Chondrocyte (in vitro differentiated cells): ENCODE results near the gene FIZ1. TPM values are rescaled to one million over a fixed set of nuclear protein-coding genes. Genes with fewer than 3 reads are reported as not detected.
A peak's percentile ranks its signal among the peaks of the same experiment; 100 is the strongest.

ENCODE experiments used
- DNase-seq: peaks from one replicate; pipeline ENCODE4 v3.0.0; 2021; ENCODE audit warnings: mixed read lengths, low spot score
- H3K27ac Mint-ChIP-seq: one replicate; pipeline ENCODE4 v1.8.0; 2021; ENCODE audit warnings: mild to moderate bottlenecking, moderate library complexity, mixed read lengths; ENCODE audit not compliant: unreplicated experiment
- H3K27me3 Mint-ChIP-seq: 2 replicates; pipeline ENCODE4 v1.8.0; 2021; ENCODE audit warnings: low read depth, mixed read lengths
- H3K36me3 Mint-ChIP-seq: 2 replicates; pipeline ENCODE4 v1.8.0; 2021; ENCODE audit warnings: low read depth, mixed read lengths
- H3K4me1 Mint-ChIP-seq: 2 replicates; pipeline ENCODE4 v1.8.0; 2021; ENCODE audit warnings: low read depth, mild to moderate bottlenecking, mixed read lengths
- H3K4me3 Mint-ChIP-seq: one replicate; pipeline ENCODE4 v1.8.0; 2021; ENCODE audit warnings: mild to moderate bottlenecking, moderate library complexity, mixed read lengths; ENCODE audit not compliant: unreplicated experiment
- H3K9me3 Mint-ChIP-seq: 2 replicates; pipeline ENCODE4 v1.8.0; 2021; ENCODE audit warnings: low read depth, mixed read lengths
- total RNA-seq: library from RNA; stranded (reverse); gene quantifications from 3 replicates; pipeline ENCODE4 v1.2.1, GENCODE V29; 2021
- TF ChIP-seq, protein P1 (sequence below): fragments of 200-600 bp; sonication (generic); IDR thresholded peaks from 2 replicates; pipeline ENCODE4 v1.5.0; 2021; ENCODE audit warnings: antibody characterized with exemption, mild to moderate bottlenecking, moderate library complexity

The FIZ1 gene
- total RNA-seq, 1 donor from 2014 or later, result 11.3 TPM

DNA sequence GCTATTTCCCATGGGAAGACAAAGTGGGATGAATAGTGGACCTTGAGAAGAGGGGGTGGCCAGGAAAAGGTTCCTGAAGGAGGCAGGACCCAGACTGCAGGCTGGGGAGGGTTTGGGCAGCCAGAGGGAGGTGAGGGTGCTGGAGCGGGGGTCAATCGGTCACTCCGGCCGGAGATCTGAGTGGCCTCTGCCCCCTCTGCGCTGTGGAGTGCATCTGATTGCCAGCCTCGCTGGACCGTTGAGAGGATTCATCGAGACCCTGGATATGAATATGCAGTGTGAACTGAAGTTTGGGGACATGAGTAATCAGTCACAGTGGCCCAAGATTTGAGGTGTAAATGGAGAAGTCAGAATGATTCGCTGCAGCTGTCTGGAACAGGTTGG is 36.0 kb upstream of the FIZ1 start:
- Mint-ChIP-seq H3K4me1 (peaks cover 57% of the 10 kb centered on the region), H3K9me3 (no peaks in the 10 kb centered on the region), H3K27me3 (no peaks in the 10 kb centered on the region), H3K4me3 (peak overlapping the region; percentile 95), H3K27ac (peak overlapping the region; percentile 100), H3K36me3 (peaks cover 8% of the 10 kb centered on the region)
- no peak for DNase-seq
- TF ChIP-seq, protein P1, sequence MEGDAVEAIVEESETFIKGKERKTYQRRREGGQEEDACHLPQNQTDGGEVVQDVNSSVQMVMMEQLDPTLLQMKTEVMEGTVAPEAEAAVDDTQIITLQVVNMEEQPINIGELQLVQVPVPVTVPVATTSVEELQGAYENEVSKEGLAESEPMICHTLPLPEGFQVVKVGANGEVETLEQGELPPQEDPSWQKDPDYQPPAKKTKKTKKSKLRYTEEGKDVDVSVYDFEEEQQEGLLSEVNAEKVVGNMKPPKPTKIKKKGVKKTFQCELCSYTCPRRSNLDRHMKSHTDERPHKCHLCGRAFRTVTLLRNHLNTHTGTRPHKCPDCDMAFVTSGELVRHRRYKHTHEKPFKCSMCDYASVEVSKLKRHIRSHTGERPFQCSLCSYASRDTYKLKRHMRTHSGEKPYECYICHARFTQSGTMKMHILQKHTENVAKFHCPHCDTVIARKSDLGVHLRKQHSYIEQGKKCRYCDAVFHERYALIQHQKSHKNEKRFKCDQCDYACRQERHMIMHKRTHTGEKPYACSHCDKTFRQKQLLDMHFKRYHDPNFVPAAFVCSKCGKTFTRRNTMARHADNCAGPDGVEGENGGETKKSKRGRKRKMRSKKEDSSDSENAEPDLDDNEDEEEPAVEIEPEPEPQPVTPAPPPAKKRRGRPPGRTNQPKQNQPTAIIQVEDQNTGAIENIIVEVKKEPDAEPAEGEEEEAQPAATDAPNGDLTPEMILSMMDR, result no peak

DNA sequence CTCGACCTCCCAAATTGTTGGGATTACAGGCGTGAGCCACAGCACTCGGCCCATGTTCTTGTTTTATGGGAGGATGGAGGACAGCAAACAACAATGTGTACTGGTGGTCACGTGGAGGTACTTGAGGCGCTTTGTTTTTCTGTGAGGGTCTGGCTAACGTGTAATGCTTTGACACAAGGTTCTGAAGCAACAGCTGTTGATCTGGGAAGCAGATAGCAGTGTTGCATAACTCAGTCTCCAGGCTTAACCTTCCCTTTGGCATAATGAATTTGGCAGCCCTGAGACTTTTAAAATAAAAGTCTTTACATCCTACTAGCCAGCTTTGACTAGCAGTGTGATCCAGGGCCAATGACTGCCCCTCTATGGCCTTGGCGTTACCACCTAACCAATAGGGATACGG is 34.5 kb upstream of the FIZ1 start:
- TF ChIP-seq, protein P1, result no peak
- H3K27ac Mint-ChIP-seq, result peak overlapping the region; percentile 100
- H3K4me1 Mint-ChIP-seq, result peaks cover 43% of the 10 kb centered on the region
- no peak for DNase-seq
- peaks cover 6% of the 10 kb centered on the region for H3K36me3 Mint-ChIP-seq
- H3K9me3 Mint-ChIP-seq, result no peaks in the 10 kb centered on the region
- H3K4me3 Mint-ChIP-seq, result peak overlapping the region; percentile 95
- no peaks in the 10 kb centered on the region for H3K27me3 Mint-ChIP-seq

DNA sequence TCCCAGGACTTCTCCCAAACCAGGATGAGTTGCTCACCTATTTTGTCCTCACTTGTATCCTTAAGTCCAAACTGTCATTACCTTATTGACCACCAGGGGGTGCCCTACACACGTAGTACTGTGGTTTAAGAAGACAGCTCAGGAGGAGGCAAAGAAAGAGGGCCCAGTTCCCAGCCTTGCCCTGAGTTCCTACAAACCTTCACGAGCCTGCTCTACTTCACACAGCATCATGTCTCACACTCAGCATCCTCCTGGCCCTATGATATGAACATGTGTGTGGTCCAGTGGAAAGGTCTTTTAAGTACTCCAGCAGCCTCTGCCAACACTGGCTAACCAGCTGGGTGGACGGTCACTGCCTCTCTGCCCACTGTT is 33.1 kb upstream of the FIZ1 start:
- peaks cover 3% of the 10 kb centered on the region for H3K36me3 Mint-ChIP-seq
- H3K27me3 Mint-ChIP-seq, result no peaks in the 10 kb centered on the region
- H3K4me1 Mint-ChIP-seq, result peaks cover 36% of the 10 kb centered on the region
- no peak for DNase-seq
- TF ChIP-seq, protein P1, result peak; percentile 83
- H3K27ac Mint-ChIP-seq, result no peak overlapping the region
- no peaks in the 10 kb centered on the region for H3K9me3 Mint-ChIP-seq
- H3K4me3 Mint-ChIP-seq, result no peak overlapping the region

DNA sequence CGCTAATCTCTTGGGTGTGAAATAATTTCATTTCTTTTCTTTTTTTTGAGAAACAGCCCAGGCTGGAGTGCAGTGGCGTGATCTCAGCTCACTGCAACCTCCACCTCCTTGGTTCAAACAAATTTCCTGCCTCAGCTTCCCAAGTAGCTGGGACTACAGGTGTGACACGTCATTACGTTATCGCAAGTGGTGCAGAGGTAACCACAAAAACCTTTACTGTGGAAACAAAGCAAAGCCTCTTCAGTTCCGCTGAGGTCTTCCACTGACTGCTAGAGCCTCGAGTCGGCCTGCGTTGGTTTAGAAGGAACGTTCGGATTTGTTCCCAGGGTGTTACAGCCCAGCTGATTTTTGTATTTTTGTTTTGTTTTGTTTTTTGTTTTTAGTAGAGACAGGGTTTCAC is 27.0 kb upstream of the FIZ1 start:
- H3K4me3 Mint-ChIP-seq, result no peak overlapping the region
- peaks cover 18% of the 10 kb centered on the region for H3K4me1 Mint-ChIP-seq
- H3K27ac Mint-ChIP-seq, result no peak overlapping the region
- H3K9me3 Mint-ChIP-seq, result no peaks in the 10 kb centered on the region
- DNase-seq, result no peak
- no peaks in the 10 kb centered on the region for H3K27me3 Mint-ChIP-seq
- TF ChIP-seq, protein P1, result no peak
- no peaks in the 10 kb centered on the region for H3K36me3 Mint-ChIP-seq

DNA sequence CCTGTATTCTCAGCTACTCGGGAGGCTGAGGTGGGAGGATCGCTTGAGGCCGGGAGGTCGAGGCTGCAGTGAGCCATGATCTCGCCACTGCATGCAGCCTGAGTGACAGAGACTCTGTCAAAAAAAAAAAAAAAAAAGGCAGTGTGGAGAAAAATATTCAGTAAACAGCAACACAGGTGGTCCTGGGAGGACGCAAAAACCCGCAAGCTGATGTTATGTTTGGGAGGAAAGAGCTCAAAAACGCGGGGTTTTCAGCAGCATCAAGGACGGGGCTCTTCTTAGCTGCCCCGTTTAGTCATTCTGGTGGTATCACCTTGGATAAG is 25.6 kb upstream of the FIZ1 start:
- DNase-seq, result no peak
- Mint-ChIP-seq H3K4me1 (peaks cover 18% of the 10 kb centered on the region), H3K27me3 (no peaks in the 10 kb centered on the region), H3K4me3 (peak overlapping the region; percentile 87), H3K36me3 (peaks cover 4% of the 10 kb centered on the region), H3K9me3 (no peaks in the 10 kb centered on the region), H3K27ac (peak overlapping the region; percentile 99)
- TF ChIP-seq, protein P1, result no peak
